Nephron (organoid): ENCODE results near the gene MPL.

Experiments used
- H3K27ac Mint-ChIP-seq, 3 experiments: 2 replicates each; pipeline ENCODE4 v1.8.0; 2020; ENCODE audit warnings: mixed read lengths in 3 of 3, mild to moderate bottlenecking in 2 of 3, moderate library complexity in 1 of 3
- H3K27me3 Mint-ChIP-seq: 2 replicates; pipeline ENCODE4 v1.8.0; 2021; ENCODE audit warnings: low read depth, mild to moderate bottlenecking, moderate library complexity, mixed read lengths
- H3K36me3 Mint-ChIP-seq: 2 replicates; pipeline ENCODE4 v1.8.0; 2020; ENCODE audit warnings: low read depth, mixed read lengths
- H3K4me1 Mint-ChIP-seq: 2 replicates; pipeline ENCODE4 v1.8.0; 2020; ENCODE audit warnings: mixed read lengths
- H3K4me3 Mint-ChIP-seq, 3 experiments: 2 replicates each; pipeline ENCODE4 v1.8.0; 2020; ENCODE audit warnings: mild to moderate bottlenecking in 3 of 3, mixed read lengths in 3 of 3, moderate library complexity in 2 of 3
- H3K9me3 Mint-ChIP-seq: 2 replicates; pipeline ENCODE4 v1.8.0; 2020; ENCODE audit warnings: mixed read lengths
- CTCF ChIP-seq, 3 experiments: fragments of 200-600 bp; sonication (generic); IDR thresholded peaks; one replicate each; pipeline ENCODE4 v1.5.0; 2021; ENCODE audit warnings: antibody characterized with exemption in 3 of 3; ENCODE audit not compliant: unreplicated experiment in 3 of 3

MPL gene

GRCh38 chr1:43354936-43355335, 17.3 kb downstream of the MPL start:
- no peaks in the 10 kb centered on the region for H3K9me3 Mint-ChIP-seq
- TF ChIP-seq CTCF (IDR thresholded peaks at IDR 0.05; ENCODE audit: unreplicated experiment in 3 of 3), result no peak
- H3K27ac Mint-ChIP-seq, result no peak overlapping the region
- H3K4me3 Mint-ChIP-seq, result no peak overlapping the region
- peaks cover 6% of the 10 kb centered on the region for H3K27me3 Mint-ChIP-seq
- peaks cover 22% of the 10 kb centered on the region for H3K4me1 Mint-ChIP-seq
- peaks cover 3% of the 10 kb centered on the region for H3K36me3 Mint-ChIP-seq

- peaks cover 21% of the 10 kb centered on the region for H3K36me3 Mint-ChIP-seq
- H3K27ac Mint-ChIP-seq, result no peak overlapping the region
- no peaks in the 10 kb centered on the region for H3K27me3 Mint-ChIP-seq
- H3K9me3 Mint-ChIP-seq, result no peaks in the 10 kb centered on the region
- TF ChIP-seq CTCF (IDR thresholded peaks at IDR 0.05; ENCODE audit: unreplicated experiment in 3 of 3), result no peak
- H3K4me1 Mint-ChIP-seq, result peaks cover 39% of the 10 kb centered on the region
- H3K4me3 Mint-ChIP-seq, result peak overlapping the region; percentile 7 to 58 (median 42)
These were observed 19.6 kb downstream of the MPL start for GRCh38 chr1:43357251-43357650.

GRCh38 chr1:43358121-43358745, 20.6 kb downstream of the MPL start:
- Mint-ChIP-seq H3K9me3 (no peaks in the 10 kb centered on the region), H3K4me1 (peaks cover 39% of the 10 kb centered on the region), H3K36me3 (peaks cover 28% of the 10 kb centered on the region), H3K4me3 (peak overlapping the region; percentile 91 to 95 (median 94)), H3K27ac (peak overlapping the region; percentile 87 to 98 (median 95)), H3K27me3 (no peaks in the 10 kb centered on the region)
- peak; percentile 27 to 50 (median 37) for TF ChIP-seq CTCF (IDR thresholded peaks at IDR 0.05; ENCODE audit: unreplicated experiment in 3 of 3)

- H3K4me3 Mint-ChIP-seq, result peak within 1 kb of the TSS; percentile 91 to 95 (median 94)
- no peaks in the 10 kb centered on the region for H3K9me3 Mint-ChIP-seq
- TF ChIP-seq CTCF (IDR thresholded peaks at IDR 0.05; ENCODE audit: unreplicated experiment in 3 of 3), result no peak
- peaks cover 36% of the 10 kb centered on the region for H3K36me3 Mint-ChIP-seq
- H3K4me1 Mint-ChIP-seq, result peaks cover 39% of the 10 kb centered on the region
- H3K27ac Mint-ChIP-seq, result peak within 1 kb of the TSS; percentile 87 to 98 (median 95)
- no peaks in the 10 kb centered on the region for H3K27me3 Mint-ChIP-seq
These were observed 21.4 kb downstream of the MPL start, which contains the start of gene CDC20 for GRCh38 chr1:43358746-43359693. TSS of gene CDC20 (plus strand) at chr1:43358981. CDS start at chr1:43359216, 235 bp downstream.

GRCh38 chr1:43359696-43360095, 22.1 kb downstream of the MPL start:
- Mint-ChIP-seq H3K36me3 (peaks cover 42% of the 10 kb centered on the region), H3K27ac (no peak overlapping the region), H3K4me1 (peaks cover 39% of the 10 kb centered on the region), H3K9me3 (no peaks in the 10 kb centered on the region), H3K27me3 (no peaks in the 10 kb centered on the region), H3K4me3 (peak overlapping the region; percentile 91 to 95 (median 94))
- no peak for TF ChIP-seq CTCF (IDR thresholded peaks at IDR 0.05; ENCODE audit: unreplicated experiment in 3 of 3)
